ENCODE data around the gene PSMB2.

- TF ChIP-seq CTCF (IDR thresholded peaks at IDR 0.05) (no peak), POLR2A (IDR thresholded peaks at IDR 0.05) (no peak)
Observed at GRCh38 chr1:35564037-35564883, 77.1 kb downstream of the PSMB2 start.
